Epithelial cell of esophagus (primary cell): ENCODE measurements around the gene CCZ1.
"Not testable (repeated sequence)": the region's sequence is repeated elsewhere in the genome, so short reads cannot be mapped to it uniquely, and the experiment has no call there.

Experiments used
- DNase-seq: peaks from one replicate; pipeline ENCODE4 v3.0.0; 2010; ENCODE audit warnings: low read depth
- H3K4me3 ChIP-seq: 2 replicates; pipeline ENCODE4 v1.5.1; 2011; ENCODE audit warnings: mild to moderate bottlenecking, low read length, control low read depth

Gene CCZ1

GRCh38 chr7:5926263-5926870 lies 27.8 kb downstream of the CCZ1 start:
- not testable (repeated sequence) for H3K4me3 ChIP-seq, DNase-seq

GRCh38 chr7:5930290-5930689 lies 31.8 kb downstream of the CCZ1 start:
- not testable (repeated sequence) for DNase-seq, H3K4me3 ChIP-seq

GRCh38 chr7:5931250-5931649 lies 32.7 kb downstream of the CCZ1 start:
- DNase-seq, H3K4me3 ChIP-seq: not testable (repeated sequence)

DNA sequence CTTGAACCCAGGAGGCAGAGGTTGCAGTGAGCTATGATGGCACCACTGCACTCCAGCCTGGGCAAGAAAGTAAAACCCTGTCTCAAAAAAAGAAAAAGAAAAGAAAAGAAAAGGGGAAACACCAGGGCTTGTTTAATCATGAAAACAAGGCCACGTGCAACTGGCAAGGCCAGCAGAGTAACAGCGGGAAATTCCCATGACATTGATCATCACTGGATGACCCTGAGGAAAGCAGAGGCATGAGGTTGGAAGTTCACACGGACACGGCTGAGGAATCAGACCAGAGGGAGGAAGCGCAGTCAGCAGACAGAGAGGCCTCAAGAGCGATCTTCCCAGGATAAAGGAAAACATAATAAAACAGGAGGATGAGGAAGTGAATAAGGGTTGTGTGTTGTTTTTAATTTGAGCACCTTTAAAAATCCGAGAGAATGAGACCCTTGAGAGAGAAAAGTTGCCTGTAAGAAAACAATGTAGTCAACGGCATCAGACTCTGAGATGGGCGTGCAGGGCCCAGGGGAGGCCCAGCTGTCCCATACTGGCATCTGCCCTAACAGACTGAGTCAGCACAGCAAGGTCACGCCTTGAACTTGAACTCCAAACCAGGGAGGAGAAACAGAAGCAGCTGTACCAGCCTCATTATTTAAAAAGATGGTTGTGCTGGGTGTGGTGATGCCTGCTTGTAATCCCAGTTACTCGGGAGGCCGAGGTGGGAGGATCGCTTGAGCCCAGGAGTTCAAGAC lies 33.5 kb downstream of the CCZ1 start:
- not testable (repeated sequence) for DNase-seq, H3K4me3 ChIP-seq

DNA sequence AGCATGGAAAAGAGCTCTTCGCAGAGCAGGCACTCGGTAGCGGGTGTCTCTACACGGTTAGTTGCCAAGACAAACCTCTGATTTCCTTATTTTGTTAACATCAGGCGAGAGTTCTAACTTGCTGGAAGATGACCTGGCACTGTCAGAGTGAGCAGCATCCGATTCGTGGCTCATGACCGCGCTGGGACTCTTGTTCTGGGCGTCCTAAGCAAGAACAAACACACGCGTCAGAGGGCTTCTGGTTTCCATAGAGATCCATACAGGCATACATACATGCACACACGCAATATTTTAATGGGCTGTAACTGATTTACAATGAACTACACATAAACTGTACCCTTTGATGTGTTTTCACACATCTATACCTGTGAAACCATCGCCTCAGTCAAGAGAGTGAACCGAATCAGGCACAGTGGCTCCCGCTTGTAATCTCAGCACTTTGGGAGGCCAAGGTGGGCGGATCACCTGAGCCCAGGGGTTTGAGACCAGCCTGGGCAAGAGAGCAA lies 36.5 kb downstream of the CCZ1 start:
- DNase-seq, H3K4me3 ChIP-seq: not testable (repeated sequence)

DNA sequence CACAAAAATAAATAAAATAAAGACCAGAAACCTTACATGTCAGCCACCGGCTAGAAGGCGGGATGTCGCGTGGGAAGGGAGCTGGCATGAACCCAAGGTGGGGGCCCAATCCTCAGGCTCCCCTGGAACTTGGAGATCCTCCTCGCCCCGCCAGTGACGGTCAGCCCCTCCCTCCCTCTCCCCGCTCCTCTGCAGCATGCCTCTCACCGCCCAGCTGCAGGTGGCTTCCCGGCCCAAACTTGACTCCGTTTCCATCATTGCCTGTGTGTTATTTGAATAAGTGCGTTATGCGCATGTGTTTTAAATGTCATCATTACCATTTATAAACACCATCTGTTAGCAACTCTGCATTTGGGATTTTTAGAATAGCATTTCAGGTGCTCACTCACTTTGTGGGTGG lies 64.7 kb downstream of the CCZ1 start:
- DNase-seq, H3K4me3 ChIP-seq: not testable (repeated sequence)

GRCh38 chr7:5963810-5964209 lies 65.3 kb downstream of the CCZ1 start:
- not testable (repeated sequence) for DNase-seq

GRCh38 chr7:5970347-5970911 lies 71.9 kb downstream of the CCZ1 start, which contains the start of gene RSPH10B:
RSPH10B (minus strand) TSS chr7:5970689; CDS start chr7:5967116, 3,573 bp downstream.
- DNase-seq, H3K4me3 ChIP-seq: not testable (repeated sequence)

More at GRCh38 chr7:5963810-5964209, 65.3 kb downstream of the CCZ1 start:
- H3K4me3 ChIP-seq = not testable (repeated sequence)

DNA sequence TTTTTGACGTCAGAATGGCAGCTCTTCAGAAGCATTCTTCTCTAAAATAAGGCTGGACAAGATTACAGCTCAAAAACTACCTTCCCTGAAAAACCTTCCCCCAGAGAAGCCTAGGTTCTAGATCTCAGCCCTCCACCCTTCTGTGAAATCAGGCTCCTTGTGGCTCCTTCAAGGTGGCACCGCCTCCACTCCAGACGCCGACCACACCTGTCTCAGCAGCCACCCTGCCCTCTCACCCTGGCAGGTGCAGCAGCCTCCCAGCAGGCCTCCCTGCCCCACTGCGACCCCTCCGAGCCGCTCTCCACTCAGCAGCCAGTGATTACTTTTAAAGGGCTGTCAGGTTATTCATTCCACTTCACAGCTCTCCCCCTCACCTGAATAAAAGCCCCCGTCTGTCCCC lies 75.0 kb downstream of the CCZ1 start:
- not testable (repeated sequence) for H3K4me3 ChIP-seq, DNase-seq
